Lower leg skin (tissue), 3 donors: ENCODE results near the gene FUNDC2.

Experiments used
- CTCF ChIP-seq, 3 donors: fragments of 450-650 bp; IDR thresholded peaks; one replicate each; pipeline ENCODE4 v1.5.1; 2016; ENCODE audit warnings: antibody characterized with exemption in 3 of 3, mild to moderate bottlenecking in 3 of 3, moderate library complexity in 2 of 3
- POLR2A ChIP-seq, 2 donors: fragments of 450-650 bp; IDR thresholded peaks; one replicate each; pipeline ENCODE4 v1.6.1; 2016 to 2017; ENCODE audit warnings: antibody characterized with exemption in 2 of 2, mild to moderate bottlenecking in 1 of 2, moderate library complexity in 1 of 2

- no peak for TF ChIP-seq CTCF (IDR thresholded peaks at IDR 0.05)
- TF ChIP-seq POLR2A (IDR thresholded peaks at IDR 0.05): no peak
Observed at GRCh38 chrX:155026420-155026726, 271 bp upstream of the FUNDC2 start.
